Retinal pigment epithelial cell (primary cell): ENCODE data around the gene AGXT2.

Source experiments
- DNase-seq: peaks from one replicate; pipeline ENCODE4 v3.0.0-alpha.2; 2010; ENCODE audit warnings: low read depth
- H3K4me3 ChIP-seq: 2 replicates; pipeline ENCODE4 v1.5.1; 2011; ENCODE audit warnings: mild to moderate bottlenecking, low read length, control low read depth, moderate library complexity
- CTCF ChIP-seq: conservative IDR thresholded peaks from 2 replicates; pipeline ENCODE4 v1.5.1; 2011; ENCODE audit warnings: low read depth, low read length, control low read depth, inconsistent platforms

The AGXT2 gene

GRCh38 chr5:35023391-35024178 is 24.2 kb downstream of the AGXT2 start:
- H3K4me3 ChIP-seq: no peak overlapping the region
- no peak for TF ChIP-seq CTCF
- no peak for DNase-seq

GRCh38 chr5:35016174-35017051 is 31.3 kb downstream of the AGXT2 start:
- TF ChIP-seq CTCF: no peak
- no peak for DNase-seq
- H3K4me3 ChIP-seq: no peak overlapping the region

GRCh38 chr5:35015063-35015462 is 32.7 kb downstream of the AGXT2 start:
- no peak overlapping the region for H3K4me3 ChIP-seq
- no peak for TF ChIP-seq CTCF
- DNase-seq: no peak

- no peak overlapping the region for H3K4me3 ChIP-seq
- no peak for TF ChIP-seq CTCF
- DNase-seq: no peak
These were observed 35.0 kb downstream of the AGXT2 start for GRCh38 chr5:35012796-35013195.

- TF ChIP-seq CTCF: no peak
- no peak for DNase-seq
These were observed 35.4 kb downstream of the AGXT2 start for GRCh38 chr5:35012365-35012764.

GRCh38 chr5:35010676-35011075 is 37.1 kb downstream of the AGXT2 start:
- DNase-seq: no peak
- no peak for TF ChIP-seq CTCF
- H3K4me3 ChIP-seq: no peak overlapping the region

More at GRCh38 chr5:35012365-35012764, 35.4 kb downstream of the AGXT2 start:
- no peak overlapping the region for H3K4me3 ChIP-seq
